ENCODE measurements around the gene SELENOM.
"Not testable (repeated sequence)": the region's sequence is repeated elsewhere in the genome, so short reads cannot be mapped to it uniquely, and the experiment has no call there.

The SELENOM gene

GRCh38 chr22:31106001-31106571, 1.3 kb downstream of the SELENOM start:
- no peak for DNase-seq (ENCODE audit: low read depth in 2 of 2)

GRCh38 chr22:31105282-31105929, 2.0 kb downstream of the SELENOM start:
- no peak for DNase-seq (ENCODE audit: low read depth in 2 of 2)

- DNase-seq (ENCODE audit: low read depth in 2 of 2), result no peak
Measured at GRCh38 chr22:31104869-31105268, 2.5 kb downstream of the SELENOM start.

GRCh38 chr22:31103899-31104694, 3.3 kb downstream of the SELENOM start:
- no peak for DNase-seq (ENCODE audit: low read depth in 2 of 2)

GRCh38 chr22:31103111-31103510, 4.3 kb downstream of the SELENOM start:
- DNase-seq (ENCODE audit: low read depth in 2 of 2), result no peak

- no peak for DNase-seq (ENCODE audit: low read depth in 2 of 2)
Measured at GRCh38 chr22:31102441-31103081, 4.8 kb downstream of the SELENOM start.

GRCh38 chr22:31100762-31101525, 6.4 kb downstream of the SELENOM start:
- DNase-seq (ENCODE audit: low read depth in 2 of 2), result no peak

- no peak for DNase-seq (ENCODE audit: low read depth in 2 of 2)
Measured at GRCh38 chr22:31099841-31100761, 7.3 kb downstream of the SELENOM start.

- DNase-seq (ENCODE audit: low read depth in 2 of 2), result no peak
Measured at GRCh38 chr22:31099386-31099785, 8.0 kb downstream of the SELENOM start.

- no peak for DNase-seq (ENCODE audit: low read depth in 2 of 2)
Measured at GRCh38 chr22:31098632-31099110, 8.7 kb downstream of the SELENOM start.

GRCh38 chr22:31097941-31098631, 9.3 kb downstream of the SELENOM start:
- no peak for DNase-seq (ENCODE audit: low read depth in 2 of 2)

GRCh38 chr22:31097539-31097938, 9.8 kb downstream of the SELENOM start:
- DNase-seq (ENCODE audit: low read depth in 2 of 2), result not testable (repeated sequence)

- DNase-seq (ENCODE audit: low read depth in 2 of 2), result no peak
Measured at GRCh38 chr22:31096657-31097279, 10.6 kb downstream of the SELENOM start.

GRCh38 chr22:31095637-31096249, 11.6 kb downstream of the SELENOM start:
- DNase-seq (ENCODE audit: low read depth in 2 of 2), result no peak

GRCh38 chr22:31094741-31095140, 12.6 kb downstream of the SELENOM start:
- no peak for DNase-seq (ENCODE audit: low read depth in 2 of 2)

GRCh38 chr22:31094021-31094551, 13.3 kb downstream of the SELENOM start:
- no peak for DNase-seq (ENCODE audit: low read depth in 2 of 2)

GRCh38 chr22:31093086-31093850, 14.1 kb downstream of the SELENOM start:
- DNase-seq (ENCODE audit: low read depth in 2 of 2), result no peak

GRCh38 chr22:31092161-31092560, 15.2 kb downstream of the SELENOM start:
- DNase-seq (ENCODE audit: low read depth in 2 of 2), result no peak

All from stimulated activated CD8-positive, alpha-beta memory T cell treated with anti-CD3 and anti-CD28 coated beads, Interleukin-15, amount 100 ng/mL, for 48 hours (primary cell).